Dermis blood vessel endothelial cell (primary cell): ENCODE data around the gene XG. TPM values are rescaled to one million over a fixed set of nuclear protein-coding genes. Genes with fewer than 3 reads are reported as not detected.

Source experiments
- DNase-seq: peaks from one replicate; pipeline ENCODE4 v3.0.0; 2010
- total RNA-seq: library from RNA; depleted of rRNA; stranded (reverse); fragments of >200 nt; gene quantifications from 2 replicates; pipeline ENCODE4 v1.2.3, GENCODE V29; 2014

The XG gene
- total RNA-seq, 1 donor from 2014 or later, result under 0.01 TPM

DNA sequence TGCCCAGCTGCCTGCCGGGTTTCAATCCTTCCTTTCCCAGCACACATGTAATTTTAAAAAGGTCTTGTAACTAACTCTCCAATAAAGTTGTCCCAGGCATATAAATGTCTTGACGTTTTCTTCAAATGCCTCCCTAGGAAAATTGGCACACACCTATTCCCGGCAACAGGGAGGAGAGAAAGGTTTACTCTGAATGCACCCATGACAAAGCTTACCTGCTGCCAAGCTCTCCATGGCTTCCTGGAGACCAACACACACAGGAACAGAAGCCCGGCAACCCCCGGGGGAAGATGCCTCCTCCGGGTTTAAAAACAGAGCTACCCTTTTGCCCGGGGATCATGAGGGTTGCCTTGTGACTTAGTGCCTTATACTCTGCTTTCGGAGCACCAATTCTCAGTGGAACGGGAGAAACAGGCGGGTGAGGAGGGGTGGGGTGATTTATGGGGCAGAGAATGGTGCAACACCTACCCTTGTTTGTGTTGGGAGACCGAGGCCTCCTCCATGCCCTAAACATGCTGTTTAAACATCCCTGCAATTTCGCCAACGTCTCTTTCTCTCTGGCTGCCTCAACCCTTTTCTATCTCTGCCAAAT is 72.1 kb downstream of the XG start:
- no peak for DNase-seq

DNA sequence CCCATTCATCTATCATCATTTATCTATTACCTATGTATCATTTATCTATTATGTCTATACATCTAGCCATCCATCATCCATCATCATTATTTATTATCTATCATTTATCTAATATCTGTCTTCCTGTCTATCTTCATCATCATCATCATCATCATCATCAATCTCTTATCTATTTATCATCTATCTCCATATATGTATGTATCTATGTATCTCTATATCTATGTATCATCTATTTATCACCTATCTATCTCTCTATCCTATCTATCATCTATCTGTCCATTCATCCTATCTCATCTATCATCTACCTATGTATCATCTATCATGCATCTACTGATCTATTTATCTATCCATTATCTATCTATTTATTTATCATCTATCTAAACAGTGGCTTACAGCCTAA is 73.0 kb downstream of the XG start:
- DNase-seq, result no peak

DNA sequence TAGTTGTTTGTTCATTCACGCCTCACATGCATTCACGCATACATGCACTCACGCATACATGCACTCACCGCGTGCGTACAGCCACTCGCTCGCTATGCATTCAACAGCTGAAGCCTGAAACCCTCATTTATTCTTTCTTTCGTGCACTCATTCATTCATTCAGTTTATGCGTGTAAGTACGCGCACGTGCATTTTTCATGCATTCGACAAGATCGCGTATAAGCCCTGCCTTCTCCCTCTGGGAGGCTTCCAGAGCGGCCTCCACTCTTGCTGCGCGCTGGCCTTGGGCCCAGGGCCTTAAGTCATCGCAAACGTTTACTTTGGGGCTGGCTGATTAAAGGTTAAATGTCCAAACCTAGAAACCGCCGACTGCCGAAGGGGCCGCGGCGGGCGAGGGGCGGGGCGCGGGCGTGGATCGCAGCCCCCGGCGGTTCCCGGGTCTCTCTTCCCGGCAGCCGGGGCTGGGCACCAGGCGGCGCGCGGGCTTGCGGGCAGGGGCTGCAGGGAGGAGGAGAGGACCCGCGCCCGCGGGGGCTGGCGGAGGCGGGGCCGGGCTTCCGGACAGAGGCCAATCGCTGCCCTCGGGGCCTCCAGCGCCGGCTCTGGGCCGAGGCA is 76.6 kb downstream of the XG start, which contains the start of gene GYG2:
Gene GYG2 (plus strand): TSS at position 587 of the 615 bp plus-strand sequence. CDS start 1,259 bp downstream, outside the sequence.
- no peak for DNase-seq

DNA sequence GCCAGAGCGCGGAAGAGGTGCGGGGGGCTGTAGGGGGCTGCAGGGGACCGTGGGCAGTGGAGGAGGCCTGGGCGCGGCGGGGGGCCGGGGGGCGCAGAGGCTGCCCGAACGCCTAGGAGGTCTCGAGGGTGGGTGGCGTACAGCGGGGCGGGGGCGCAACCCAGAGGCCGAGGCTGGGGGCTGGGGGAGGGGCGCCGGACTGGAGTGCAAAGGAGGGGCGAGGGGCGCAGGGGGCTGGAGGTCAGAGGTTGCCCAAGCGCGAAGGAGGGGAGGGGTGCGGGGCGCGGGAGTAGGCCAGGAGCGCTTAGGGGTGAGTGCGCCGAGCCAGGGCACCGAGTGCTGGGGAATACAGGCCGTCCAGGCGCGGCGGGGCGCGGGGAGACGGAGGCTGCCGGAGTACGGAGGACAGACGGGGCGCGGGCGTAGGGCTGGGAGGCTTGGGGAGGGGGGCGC is 77.1 kb downstream of the XG start:
- no peak for DNase-seq

DNA sequence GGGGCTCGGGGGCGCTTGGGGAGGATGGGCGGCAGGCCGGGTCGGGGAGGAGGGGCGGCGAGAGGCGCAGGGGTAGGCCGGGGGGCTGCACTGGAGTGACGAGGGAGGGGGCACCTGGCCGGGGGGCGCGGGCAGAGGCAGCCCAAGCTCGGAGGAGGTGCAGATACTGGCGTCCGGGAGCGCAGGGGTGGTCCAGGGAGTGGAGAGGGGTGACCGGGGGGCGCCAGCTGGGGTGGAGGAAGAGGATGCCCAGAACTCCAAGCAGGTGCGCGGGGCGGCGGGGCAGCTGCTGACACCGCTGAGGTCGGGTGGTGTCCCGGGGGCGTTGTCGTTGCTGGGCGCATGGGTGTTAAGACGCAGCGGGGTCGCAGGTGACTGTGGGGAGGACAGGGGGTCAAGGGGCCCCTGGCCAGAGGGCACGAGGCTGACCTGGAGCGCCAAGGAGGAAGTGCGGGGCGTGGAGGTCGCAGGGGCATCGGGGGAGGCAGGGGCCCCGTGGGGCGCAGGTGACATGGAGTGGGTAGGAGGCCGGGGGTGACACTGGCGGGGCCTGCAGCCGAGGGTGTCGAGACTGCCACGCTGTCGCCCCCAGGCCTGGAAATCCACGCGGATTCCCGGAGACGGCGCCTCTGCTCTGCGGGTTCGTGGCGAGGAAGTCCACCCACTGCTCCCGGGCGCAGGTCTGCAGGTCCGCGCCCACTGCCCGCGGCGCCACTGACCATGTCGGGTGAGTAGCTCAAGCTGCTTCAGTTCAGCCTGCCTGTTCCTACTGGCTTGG is 77.8 kb downstream of the XG start:
- DNase-seq, result no peak

DNA sequence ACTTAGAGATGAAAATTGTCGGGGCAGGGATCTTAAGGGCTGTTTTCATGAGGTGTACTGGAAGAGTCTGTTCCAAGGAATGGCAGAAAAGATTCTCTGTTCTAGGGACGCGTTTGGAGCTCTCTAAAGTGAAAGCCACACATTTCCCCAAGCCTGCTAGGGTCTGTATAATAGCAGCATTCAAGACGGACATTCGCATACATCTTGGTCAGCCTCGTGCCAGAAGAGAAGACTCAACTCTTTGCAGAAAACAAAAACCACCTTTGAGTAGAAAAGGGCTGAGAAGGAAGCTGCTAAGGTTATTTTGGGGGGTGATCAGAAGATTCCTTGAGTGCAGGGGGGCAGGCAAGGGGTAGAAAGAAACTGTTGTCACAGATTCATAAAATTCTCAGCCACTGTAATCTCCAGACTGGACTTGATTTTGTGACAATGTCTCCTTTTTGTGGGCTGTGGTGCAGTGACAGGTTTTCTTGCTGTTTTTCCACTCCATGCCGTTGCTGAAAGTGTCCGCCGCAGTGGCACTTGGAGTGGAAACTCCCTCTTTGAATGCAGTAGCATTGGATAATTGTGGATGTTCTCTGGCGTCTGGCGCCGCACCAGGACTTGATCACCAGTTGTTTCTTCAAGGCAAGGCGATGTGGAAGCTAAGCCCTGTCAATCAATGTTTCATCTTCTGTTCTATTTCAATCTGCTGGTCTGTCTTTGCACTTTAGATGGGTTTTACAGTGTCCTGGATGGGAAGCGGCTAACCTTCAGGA is 79.8 kb downstream of the XG start:
- DNase-seq, result no peak

DNA sequence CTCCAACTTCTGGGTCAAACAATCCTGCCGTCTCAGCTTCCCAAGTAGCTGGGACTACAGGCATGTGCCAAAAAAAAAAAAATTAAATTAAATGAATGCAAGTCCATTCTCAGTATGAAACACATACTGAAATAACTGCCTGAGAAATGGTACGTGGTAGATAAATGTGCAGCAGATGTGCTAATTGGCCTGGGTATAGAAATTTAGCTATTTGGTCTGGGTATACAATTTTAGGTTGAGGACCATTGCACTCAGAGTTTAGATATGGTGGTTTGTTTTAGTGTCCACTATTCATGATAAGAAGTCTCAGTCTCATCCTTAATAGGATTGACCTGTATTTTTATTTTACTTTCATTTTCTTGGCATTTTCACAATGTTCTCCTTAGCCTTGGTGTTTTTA is 86.1 kb downstream of the XG start:
- DNase-seq, result no peak

DNA sequence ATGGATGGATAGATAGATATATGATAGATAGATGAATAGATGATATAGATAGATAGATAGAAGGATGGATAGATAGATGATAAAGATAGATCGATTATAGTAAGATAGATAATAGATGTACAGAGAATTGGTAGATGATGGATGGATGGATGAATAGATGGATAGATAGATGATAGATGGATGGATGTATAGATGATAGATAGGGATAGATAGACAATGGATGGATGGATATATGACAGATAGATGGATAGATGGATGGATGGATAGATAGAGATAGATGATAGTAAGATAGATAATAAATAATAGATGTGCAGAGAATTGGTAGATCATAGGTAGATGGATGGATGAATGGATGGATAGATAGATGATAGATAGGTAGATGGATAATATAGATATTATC is 89.1 kb downstream of the XG start:
- no peak for DNase-seq

DNA sequence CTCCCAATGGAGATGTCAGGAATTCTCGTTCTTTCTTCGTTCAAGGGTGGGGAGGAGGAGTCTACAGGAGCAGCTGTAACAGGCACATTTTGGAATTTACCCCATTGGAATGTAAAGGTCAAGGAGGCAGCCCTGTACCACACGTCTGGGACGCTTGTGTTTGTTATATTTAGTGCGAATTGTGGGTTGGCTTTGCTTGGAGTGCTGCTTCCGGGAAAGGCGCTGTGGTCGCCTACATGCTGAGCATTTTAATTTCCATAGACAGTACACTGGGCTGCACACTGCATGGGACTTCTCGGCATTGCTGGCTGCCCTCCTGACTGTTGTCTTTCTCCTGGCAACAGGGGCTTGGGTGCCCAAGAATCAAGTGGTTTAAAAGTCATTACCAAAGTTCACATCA is 89.7 kb downstream of the XG start:
- DNase-seq, result no peak

DNA sequence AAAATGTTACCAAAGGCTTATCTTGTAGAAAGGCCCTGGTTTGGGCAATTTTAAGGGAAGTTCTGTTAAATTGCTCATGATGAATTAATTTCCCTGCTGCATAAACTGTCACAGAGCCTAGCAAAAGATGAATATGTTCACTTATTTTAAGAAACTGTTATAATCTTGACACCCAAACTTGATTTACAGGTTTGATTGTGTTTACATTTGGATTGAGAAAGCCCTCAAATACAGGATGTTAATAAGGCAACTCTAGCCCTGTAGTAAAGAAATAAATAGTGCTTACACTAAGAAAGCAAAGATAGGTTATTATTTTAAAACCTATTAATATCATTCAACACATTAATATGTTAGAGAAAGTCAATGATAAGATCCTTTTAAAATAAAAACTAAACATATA is 95.2 kb downstream of the XG start:
- DNase-seq, result no peak

DNA sequence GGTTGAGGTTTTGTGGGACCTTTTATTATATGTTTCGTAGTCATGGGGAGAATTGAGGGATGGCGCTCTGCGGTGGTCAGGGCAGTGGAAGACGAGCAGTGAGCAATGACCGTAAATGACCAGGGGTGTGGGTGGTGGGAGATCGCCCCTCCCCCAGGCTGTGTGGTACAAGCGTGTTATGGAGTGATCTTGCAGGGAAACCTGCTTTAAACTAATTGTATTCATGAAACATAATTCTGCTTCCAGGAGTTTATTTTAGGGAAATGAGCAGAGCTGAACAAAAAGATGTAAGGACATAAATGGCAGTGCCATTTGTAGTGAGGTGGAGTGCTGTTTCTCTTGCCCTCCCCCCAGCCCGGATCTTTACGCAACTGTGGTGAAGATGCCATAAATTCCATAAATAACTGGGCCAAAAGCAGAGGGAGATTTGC is 97.0 kb downstream of the XG start:
- DNase-seq, result no peak

DNA sequence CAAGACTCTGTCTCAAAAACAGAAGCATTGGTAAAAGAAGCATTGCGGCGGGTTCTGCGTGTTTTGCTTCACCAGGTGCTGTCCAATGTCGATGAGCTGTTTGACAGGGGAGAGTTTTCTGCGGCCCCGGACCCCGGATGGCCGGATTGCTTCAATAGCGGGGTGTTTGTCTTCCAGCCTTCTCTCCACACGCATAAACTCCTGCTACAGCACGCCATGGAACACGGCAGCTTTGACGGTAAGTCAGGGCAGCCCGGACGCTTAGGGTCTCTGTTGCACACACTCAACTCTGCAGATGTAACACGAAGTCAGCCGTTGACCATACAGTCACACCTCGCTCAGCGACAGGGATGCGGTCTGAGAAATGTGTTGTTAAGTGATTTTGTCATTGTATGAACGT is 103.1 kb downstream of the XG start:
- DNase-seq, result no peak

DNA sequence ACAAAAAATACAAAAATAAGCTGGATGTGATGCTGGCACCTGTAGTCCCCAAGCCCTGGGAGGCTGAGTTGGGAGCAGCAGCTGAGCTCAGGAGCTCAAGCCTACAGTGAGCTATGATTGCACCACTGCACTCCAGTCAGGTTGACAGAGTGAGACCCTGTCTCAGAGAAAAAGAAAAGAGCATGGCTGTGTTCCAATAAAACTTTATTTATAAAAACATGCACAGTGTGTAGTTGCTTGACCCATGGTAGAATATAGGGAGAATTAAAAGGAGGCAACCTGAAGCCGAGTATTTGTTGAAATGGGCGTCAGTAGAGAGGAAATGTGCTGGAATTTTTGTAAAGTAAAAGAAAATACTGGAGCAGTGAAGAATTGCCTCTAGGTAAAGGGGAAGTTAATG is 103.9 kb downstream of the XG start:
- DNase-seq, result no peak

DNA sequence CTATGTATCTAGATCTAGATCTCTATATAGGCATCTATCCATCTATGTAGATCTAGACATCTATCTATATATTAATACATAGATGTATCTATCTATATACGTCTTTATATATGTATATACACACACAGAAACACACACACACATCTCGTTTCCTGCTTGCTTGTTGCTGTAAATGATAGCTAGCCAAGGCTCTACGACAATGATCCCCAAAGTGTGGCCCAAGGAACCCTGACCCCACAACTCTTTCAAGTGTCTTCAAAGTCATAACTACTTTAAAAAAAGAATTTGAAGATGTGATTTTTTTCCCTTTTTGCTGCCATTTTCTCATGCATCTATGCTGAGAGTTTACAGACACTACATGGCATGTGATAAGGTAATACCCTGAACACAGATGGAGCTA is 105.7 kb downstream of the XG start:
- no peak for DNase-seq

DNA sequence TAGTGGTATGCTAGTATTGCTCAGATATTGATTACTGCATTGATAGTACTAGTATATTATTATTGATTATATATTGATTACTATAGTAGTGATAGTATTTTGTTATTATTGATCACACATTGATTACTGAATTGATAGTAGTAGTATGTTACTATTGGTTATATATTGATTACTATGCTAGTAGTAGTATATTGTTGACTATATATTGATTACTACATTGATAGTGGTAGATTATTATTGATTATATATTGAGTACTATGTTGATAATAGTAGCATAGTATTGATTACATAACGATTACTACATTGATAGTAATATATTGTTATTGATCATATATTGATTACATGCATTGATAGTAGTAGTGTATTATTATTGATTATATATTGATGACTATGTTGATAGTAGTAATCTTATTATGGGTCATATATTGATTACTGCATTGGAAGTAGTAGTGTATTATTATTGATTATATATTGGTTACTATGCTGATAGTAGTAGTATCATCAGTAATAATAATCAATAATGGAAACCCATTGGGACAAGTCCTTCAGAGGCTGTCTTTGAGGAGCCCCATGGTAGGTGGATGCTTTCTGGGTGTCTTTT is 107.5 kb downstream of the XG start:
- DNase-seq, result no peak

DNA sequence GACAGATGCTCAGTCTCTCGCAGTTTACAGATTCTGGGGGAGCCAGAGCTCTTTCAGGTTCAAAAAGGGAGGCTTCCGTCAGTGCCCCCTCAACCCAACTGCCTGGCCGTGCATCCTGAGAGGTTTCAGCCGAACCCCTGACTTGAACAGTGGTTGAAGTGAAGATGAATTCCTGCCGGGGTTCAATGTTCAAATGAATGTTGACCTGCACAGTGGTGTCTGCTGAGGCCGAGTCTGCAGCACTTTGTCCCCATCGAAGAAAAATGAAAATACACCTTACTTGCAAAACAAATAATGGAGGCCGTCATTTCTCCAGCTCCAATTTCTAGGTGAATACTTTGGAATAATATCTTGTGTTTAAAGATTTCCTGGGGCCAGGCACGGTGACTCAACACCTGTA is 110.6 kb downstream of the XG start:
- no peak for DNase-seq

DNA sequence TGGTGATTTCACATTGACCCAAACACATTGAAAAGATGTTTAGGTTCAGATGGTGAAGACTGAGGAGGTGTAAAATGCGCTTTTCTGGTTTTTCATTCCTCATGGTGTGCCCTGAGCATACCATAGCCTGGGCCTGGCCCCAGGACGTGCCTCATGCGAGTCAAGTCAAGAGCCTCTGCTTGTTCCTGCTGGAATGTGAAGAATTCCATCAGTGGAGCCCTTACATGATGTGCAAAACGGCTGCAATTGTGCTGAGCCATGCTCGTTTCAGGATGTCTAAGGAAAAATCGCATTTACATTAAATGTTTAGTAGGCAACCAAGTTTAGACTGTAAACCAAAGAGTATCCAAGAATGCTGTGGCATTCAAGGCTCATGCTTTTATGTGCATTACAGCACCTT is 111.8 kb downstream of the XG start:
- DNase-seq, result no peak

Other genes starting within 250 kb of the XG start
- gene CD99, start 60.7 kb upstream of the XG start, total RNA-seq, result 194 and 216 TPM in 2 replicates
- gene GYG2, start 76.9 kb downstream of the XG start, total RNA-seq, result 0.23 and 0.68 TPM in 2 replicates
- 32.2 and 39.8 TPM in 2 replicates for gene ARSD, start 177.3 kb downstream of the XG start, total RNA-seq